HG02678 (cell line): ENCODE results near the gene NTN1.

Source experiments
- ATAC-seq: cut with Tn5 transposase; IDR thresholded peaks from one replicate; pipeline ENCODE4 v1.9.1; 2021; ENCODE audit warnings: mild to moderate bottlenecking, moderate library complexity; ENCODE audit not compliant: unreplicated experiment

NTN1 gene

GRCh38 chr17:9035249-9035648 is 13.9 kb downstream of the NTN1 start:
- ATAC-seq = no peak

GRCh38 chr17:9036336-9036735 is 15.0 kb downstream of the NTN1 start:
- ATAC-seq = no peak

GRCh38 chr17:9037736-9038135 is 16.4 kb downstream of the NTN1 start:
- ATAC-seq = no peak

- ATAC-seq = no peak
Measured at GRCh38 chr17:9038380-9038779, 17.1 kb downstream of the NTN1 start.

GRCh38 chr17:9044772-9045463 is 23.6 kb downstream of the NTN1 start:
- ATAC-seq = no peak

- ATAC-seq = no peak
Measured at GRCh38 chr17:9050801-9051401, 29.6 kb downstream of the NTN1 start.

- no peak for ATAC-seq
Measured at GRCh38 chr17:9051561-9051960, 30.3 kb downstream of the NTN1 start.

- ATAC-seq = no peak
Measured at GRCh38 chr17:9052921-9053320, 31.6 kb downstream of the NTN1 start.

- ATAC-seq = no peak
Measured at GRCh38 chr17:9053406-9053805, 32.1 kb downstream of the NTN1 start.

GRCh38 chr17:9054126-9054975 is 33.0 kb downstream of the NTN1 start:
- no peak for ATAC-seq

GRCh38 chr17:9055281-9055680 is 34.0 kb downstream of the NTN1 start:
- ATAC-seq = no peak

GRCh38 chr17:9056566-9056965 is 35.3 kb downstream of the NTN1 start:
- no peak for ATAC-seq

- no peak for ATAC-seq
Measured at GRCh38 chr17:9057310-9057709, 36.0 kb downstream of the NTN1 start.

GRCh38 chr17:9062399-9062902 is 41.1 kb downstream of the NTN1 start:
- no peak for ATAC-seq

GRCh38 chr17:9064311-9064834 is 43.1 kb downstream of the NTN1 start:
- ATAC-seq = no peak

- ATAC-seq = no peak
Measured at GRCh38 chr17:9071016-9071415, 49.7 kb downstream of the NTN1 start.

GRCh38 chr17:9071811-9072498 is 50.6 kb downstream of the NTN1 start:
- no peak for ATAC-seq

GRCh38 chr17:9072696-9073339 is 51.5 kb downstream of the NTN1 start:
- ATAC-seq = no peak

GRCh38 chr17:9074131-9074530 is 52.8 kb downstream of the NTN1 start:
- no peak for ATAC-seq

GRCh38 chr17:9079461-9080103 is 58.3 kb downstream of the NTN1 start:
- ATAC-seq = no peak
